GM12892 (cell line): Measurements from ENCODE around the gene RPL13A.

ENCODE experiments used
- DNase-seq: peaks from one replicate; pipeline ENCODE4 v3.0.0; 2011; ENCODE audit not compliant: insufficient read length
- FAIRE-seq: peaks from 2 replicates; lab custom pipeline; 2011; peaks lifted over from hg19 to GRCh38; lab: Jason Lieb, UNC
- POLR2A ChIP-seq: IDR thresholded peaks from 2 replicates; pipeline ENCODE4 v1.6.1; 2011; ENCODE audit warnings: low read depth, low read length, control low read depth
- POLR2AphosphoS5 ChIP-seq: IDR thresholded peaks from 2 replicates; pipeline ENCODE4 v1.6.1; 2011; ENCODE audit warnings: low read depth, low read length, control low read depth
- TAF1 ChIP-seq: IDR thresholded peaks from 2 replicates; pipeline ENCODE4 v1.6.1; 2011; ENCODE audit warnings: low read depth, mild to moderate bottlenecking, control low read depth, low read length, borderline replicate concordance

RPL13A gene

GRCh38 chr19:49489601-49490167, 2.3 kb downstream of the RPL13A start:
- DNase-seq: no peak

GRCh38 chr19:49490287-49491029, 3.0 kb downstream of the RPL13A start:
- FAIRE-seq (no peak), DNase-seq (no peak)
- peak; percentile 68; the same call in 1 of the 2 replicates for TF ChIP-seq POLR2AphosphoS5
- 0 out of 2 replicates have a peak, but pooled peaks have one; percentile 37 for TF ChIP-seq POLR2A
- TF ChIP-seq TAF1: no peak

More at GRCh38 chr19:49489601-49490167, 2.3 kb downstream of the RPL13A start:
- peak; percentile 70; the same call in 1 of the 2 replicates for TF ChIP-seq POLR2A
- TF ChIP-seq TAF1: no peak
- TF ChIP-seq POLR2AphosphoS5: 0 out of 2 replicates have a peak, but pooled peaks have one; percentile 61
- FAIRE-seq: no peak

- FAIRE-seq: no peak
- DNase-seq: no peak
- TF ChIP-seq TAF1: no peak
- TF ChIP-seq POLR2A: 0 out of 2 replicates have a peak, but pooled peaks have one; percentile 15
- peak; percentile 41; the same call in 1 of the 2 replicates for TF ChIP-seq POLR2AphosphoS5
Observed at GRCh38 chr19:49491030-49491803, 3.8 kb downstream of the RPL13A start.

GRCh38 chr19:49491804-49492572, 4.6 kb downstream of the RPL13A start:
- FAIRE-seq (no peak), DNase-seq (no peak)
- TF ChIP-seq TAF1: no peak

GRCh38 chr19:49492573-49493405, 5.4 kb downstream of the RPL13A start:
- FAIRE-seq (no peak), DNase-seq (no peak)
- TF ChIP-seq POLR2A (peak; percentile 96), POLR2AphosphoS5 (peak; percentile 98), TAF1 (no peak)

- FAIRE-seq: no peak
- no peak for TF ChIP-seq POLR2A
- TF ChIP-seq TAF1: no peak
- TF ChIP-seq POLR2AphosphoS5: no peak
- DNase-seq: no peak
Observed at GRCh38 chr19:49496574-49497008, 9.2 kb downstream of the RPL13A start.

- peak; percentile 12; the same call in 1 of the 2 replicates for TF ChIP-seq TAF1
- TF ChIP-seq POLR2AphosphoS5: peak; percentile 70; the same call in 1 of the 2 replicates
- TF ChIP-seq POLR2A: peak; percentile 64; the same call in 1 of the 2 replicates
- FAIRE-seq (peak; percentile 24), DNase-seq (peak; percentile 58)
Observed at GRCh38 chr19:49497047-49497788, 9.8 kb downstream of the RPL13A start.

- DNase-seq (no peak), FAIRE-seq (no peak)
Observed at GRCh38 chr19:49497789-49498103, 10.3 kb downstream of the RPL13A start.

GRCh38 chr19:49498475-49498874, 11.1 kb downstream of the RPL13A start:
- no peak for DNase-seq
- FAIRE-seq: no peak
- TF ChIP-seq TAF1 (no peak), POLR2A (no peak), POLR2AphosphoS5 (no peak)

More at GRCh38 chr19:49497789-49498103, 10.3 kb downstream of the RPL13A start:
- TF ChIP-seq POLR2AphosphoS5: no peak
- TF ChIP-seq POLR2A: no peak; the same call in 1 of the 2 replicates
- no peak for TF ChIP-seq TAF1

- no peak for FAIRE-seq
- no peak for DNase-seq
- TF ChIP-seq POLR2AphosphoS5: no peak
- TF ChIP-seq POLR2A: no peak
- no peak for TF ChIP-seq TAF1
Observed at GRCh38 chr19:49499030-49499670, 11.7 kb downstream of the RPL13A start.
